GM19468 (cell line): Measurements from ENCODE around the gene ZP4.
"Not testable (repeated sequence)": the region's sequence is repeated elsewhere in the genome, so short reads cannot be mapped to it uniquely, and the experiment has no call there.

Source experiments
- ATAC-seq: cut with Tn5 transposase; IDR thresholded peaks from one replicate; pipeline ENCODE4 v1.9.1; 2021; ENCODE audit warnings: mild to moderate bottlenecking, moderate library complexity, moderate number of reproducible peaks; ENCODE audit not compliant: unreplicated experiment; ENCODE audit errors: extremely low read depth

Gene ZP4

DNA sequence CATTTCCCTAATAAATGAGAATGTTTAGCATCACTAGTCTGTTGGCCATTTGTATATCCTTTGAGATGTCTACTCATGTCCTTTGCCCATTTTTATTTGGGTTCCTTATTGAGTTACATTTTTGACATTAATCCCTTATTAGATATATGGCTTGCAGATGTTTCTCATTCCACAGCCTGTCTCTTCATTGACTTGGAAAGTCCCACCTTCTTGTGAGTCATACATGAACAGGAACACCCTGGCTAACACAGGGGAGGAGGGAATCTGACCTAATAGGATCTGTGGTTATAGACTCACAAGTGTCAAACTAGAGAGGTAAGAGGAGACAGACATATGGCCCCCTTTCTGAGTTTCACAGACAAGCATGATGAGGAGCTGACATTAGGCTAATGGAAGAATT, 11.5 kb downstream of the ZP4 start:
- ATAC-seq = no peak

DNA sequence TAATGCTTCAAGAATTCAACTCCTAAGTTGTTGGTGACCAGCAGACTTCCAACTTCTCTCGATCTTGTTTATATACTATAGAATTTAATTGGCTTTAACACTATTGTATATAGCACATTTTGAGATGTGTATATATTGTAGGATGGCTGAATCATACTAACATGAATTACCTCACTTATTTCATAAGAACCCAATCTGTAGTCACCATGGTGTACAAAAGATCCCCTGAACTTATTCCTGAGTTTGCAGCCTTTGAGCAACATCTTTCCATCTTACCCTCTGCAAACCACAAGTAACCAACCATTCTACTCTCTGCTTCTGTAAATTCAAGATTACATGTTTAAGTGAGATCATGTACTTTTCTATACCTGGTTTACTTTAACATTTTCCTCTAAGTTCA, 12.3 kb downstream of the ZP4 start:
- ATAC-seq = no peak

DNA sequence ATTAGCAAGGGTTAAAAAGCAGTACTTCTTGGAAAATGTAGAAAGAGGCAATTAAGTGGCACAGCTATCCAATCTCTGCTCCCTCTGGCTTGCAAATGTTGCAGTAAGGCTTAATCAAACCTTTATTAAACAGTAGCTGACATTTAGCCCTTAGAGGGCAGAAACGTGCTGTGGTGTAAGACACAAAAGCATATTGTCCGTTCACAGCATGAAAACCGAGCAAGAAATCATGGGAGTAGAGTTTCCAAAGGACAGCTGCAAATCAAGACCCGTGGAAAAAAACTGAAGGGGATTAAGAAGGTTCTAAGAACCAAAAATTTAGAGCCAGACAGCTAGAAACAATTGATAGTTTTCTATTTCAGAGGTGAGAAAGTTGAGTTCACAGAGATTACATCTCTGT, 13.1 kb downstream of the ZP4 start:
- no peak for ATAC-seq

DNA sequence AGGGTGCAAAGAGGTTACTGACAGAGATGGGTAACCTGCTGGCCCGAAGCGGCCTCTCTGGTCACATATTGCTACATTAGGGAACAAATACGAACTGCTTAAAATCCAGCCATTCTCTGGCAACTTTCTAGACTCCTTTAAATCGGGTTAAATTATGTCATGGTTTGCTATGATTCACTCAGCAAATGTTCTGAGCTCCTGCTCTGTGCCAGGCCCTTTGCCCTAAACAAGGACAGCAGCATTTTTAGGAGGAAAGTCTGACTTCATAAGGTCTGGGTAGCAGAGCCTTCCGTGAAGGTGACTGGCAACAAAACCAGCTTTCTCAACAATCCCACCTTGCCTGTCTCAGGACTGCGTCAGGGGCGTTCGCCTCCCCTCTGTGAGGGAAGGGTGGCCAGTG, 15.4 kb downstream of the ZP4 start:
- no peak for ATAC-seq

DNA sequence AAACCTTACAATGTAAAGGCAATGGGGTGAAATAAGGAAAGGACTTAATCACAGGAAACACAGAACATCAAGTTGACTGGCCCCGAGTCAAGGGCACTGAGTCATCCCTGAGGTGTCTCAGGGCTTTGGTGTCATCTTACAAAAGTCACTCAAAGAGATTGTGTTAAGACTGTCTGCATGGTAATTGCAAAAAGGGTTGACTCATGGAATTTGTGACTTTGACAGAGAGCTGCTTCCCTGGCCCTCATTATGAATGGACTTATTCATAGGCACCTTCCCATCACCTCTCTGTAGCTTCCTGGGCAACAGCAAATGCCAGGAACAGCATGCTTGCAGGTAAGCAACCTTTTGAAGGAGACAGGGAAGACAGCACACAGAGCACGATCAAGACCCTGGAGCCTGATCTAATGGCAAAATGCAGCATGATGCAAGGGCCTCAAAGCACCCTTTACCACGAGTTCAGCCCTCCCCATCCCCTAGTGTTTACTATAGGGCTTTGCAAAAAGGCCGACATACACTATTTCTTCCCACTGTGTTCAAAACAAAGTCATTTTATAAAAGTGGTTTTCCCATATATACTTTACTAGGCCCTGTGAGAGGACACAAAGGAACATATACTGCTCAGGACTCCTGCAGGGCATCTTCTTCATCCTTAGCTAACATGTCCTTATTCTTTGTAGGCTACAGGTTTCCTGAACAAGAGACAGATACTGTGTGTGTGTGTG, 17.1 kb downstream of the ZP4 start:
- ATAC-seq = no peak

DNA sequence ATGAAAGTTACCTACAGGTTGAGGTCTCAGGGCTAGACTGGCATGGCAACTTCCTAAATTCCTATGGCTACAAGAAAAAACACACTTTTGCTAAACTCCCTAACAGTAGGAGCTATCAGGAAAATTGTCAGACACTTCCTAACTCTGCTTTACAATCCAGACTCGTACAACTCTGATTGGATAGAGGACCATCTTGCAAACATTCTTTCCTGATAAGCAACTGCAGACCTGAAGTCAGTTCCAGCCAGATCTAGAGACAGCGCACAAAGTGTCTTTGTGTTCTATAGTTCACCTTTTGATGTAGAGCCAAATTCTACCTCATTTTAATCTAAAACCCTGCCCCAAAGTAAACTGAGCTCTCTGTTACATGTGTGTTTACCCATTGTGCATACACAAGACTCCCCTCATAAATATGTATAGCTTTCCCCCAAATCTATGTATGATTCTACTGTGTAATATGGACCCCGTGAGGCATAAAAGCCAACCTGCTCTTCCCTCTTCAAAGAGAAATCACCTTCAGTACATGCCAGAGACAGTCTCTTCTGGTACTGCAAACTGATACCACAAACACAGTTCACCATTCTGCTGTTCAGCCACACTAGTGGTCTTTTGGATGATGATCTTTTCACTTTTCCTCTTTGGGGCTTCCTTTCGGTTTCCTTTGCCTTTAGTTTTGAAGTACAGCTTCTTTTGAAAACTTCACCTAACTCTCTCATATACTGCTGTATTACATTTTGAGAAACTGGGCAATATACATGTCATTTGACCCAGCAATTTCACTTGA, 21.7 kb downstream of the ZP4 start:
- ATAC-seq = no peak

DNA sequence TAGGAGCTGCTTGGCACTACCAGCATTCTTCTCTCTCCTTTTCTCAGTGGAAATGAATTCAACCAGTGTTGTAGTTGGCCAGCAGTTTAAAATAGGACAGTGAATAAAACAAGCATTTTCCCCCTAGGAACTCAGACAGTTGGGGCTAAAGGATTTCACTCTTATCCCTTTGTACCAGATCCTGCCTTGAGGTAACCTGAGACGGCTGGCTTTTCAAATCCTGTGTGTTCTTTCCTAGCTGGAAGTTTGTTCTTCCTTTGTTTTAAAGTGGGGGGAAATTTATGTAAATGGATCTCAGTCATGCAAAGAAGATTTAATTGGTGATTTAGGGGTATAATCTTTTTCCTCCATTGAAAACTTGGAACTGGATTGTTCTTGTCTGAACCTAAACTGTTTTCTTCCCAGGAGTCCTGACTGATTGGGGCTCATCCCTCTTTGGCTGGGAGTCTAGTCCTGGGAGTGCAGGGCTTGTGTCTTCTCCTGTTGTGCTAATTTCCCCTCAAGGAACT, 23.3 kb downstream of the ZP4 start:
- ATAC-seq = no peak

DNA sequence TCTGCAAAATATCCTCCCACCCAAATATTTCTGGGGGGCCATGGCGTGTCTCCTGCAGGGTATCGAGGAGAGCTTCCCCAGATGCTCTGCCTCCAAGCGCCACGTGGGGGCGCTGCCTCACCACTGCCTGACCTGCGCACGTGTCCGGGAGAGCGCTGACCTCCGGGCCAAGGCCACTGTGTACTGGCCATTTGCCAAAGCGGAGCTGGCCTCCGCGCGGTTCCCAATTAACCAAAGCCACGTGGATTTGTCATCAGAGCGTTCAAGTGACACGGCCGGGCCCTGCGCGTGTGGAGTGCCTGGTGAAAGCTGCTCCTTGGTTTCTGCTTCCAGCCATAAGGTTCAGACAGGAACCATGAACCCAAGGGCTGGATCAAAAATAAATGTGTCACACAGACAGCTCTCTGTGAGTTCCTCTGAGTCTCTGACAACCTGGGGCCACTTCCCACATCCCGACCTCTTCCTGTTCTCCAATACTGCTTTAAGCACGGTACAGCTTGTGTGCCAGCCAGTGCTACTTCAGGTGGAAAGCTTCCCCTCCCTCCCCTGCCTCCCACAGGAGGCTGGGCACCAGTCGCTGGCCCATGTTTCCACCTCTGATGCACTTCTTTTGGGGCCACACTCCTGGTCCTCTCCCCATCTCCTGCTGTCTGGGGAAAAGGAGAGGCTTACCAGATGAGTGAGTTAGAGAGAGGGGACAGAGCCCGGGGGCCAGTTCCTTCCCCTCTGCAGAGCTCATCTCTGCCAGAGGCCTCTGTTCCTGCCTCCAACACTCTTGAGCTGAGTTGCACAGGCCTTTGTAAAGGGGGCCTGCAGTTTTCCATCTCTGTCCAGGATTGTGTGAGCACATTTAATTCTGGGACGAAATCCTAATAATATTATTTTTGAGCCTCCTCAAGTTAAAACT, 26.1 kb downstream of the ZP4 start:
- peak; percentile 62 for ATAC-seq

DNA sequence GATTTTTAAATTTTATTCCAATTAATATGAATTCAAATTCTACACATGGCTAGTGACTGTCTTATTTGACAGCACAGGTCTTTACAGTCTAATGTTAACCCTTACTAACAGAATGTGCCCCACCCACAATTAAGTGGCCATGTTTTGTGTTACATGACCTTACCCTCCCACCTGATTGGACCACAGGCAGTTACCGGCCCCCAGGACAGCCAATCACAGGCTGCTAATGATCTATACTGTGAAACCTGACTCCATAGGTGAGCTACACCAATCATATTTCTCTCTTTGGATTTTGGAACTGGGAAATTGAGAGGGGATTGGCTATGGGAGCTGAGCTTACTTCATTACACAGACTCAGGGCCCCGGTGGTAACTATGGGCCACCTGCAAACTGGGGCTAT, 27.5 kb downstream of the ZP4 start:
- ATAC-seq = no peak

DNA sequence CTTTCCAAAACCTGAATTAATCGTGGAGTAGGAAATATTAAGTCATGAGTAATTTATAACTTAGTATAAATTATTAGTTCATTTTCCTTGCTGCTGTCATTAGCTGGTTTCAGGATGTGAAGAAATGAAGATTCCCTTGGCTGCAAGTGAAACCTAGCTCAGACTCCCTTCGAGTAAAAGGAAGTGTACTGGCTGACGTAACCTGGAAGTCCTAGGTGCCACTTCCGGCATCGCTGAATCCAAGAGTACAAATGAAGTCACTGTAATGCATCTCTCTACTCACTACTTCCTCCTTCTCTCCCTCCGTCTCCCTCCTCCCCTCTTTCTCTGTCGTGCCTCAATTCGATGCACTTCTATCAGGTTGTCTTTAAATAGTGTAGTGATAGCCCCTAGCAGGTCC, 28.8 kb downstream of the ZP4 start:
- no peak for ATAC-seq

DNA sequence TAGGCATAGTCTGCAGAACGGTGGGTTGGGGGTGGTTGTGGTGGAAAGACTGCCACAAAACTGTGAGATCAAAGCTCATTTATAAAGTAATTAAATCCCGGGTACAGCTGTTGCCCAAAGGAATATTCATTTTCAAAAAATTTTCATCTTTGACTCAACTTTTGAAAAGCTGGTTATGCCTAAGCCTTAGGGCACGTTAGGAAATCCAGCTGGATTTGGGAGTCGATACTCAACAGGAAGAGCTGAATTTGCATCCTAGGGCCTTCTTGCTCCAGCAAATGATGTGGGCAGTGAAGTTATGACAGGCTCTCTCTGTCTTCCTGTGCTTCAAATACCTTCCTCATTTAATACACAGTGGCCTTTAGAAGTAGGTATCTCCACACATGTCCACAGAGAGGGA, 31.7 kb downstream of the ZP4 start:
- no peak for ATAC-seq

DNA sequence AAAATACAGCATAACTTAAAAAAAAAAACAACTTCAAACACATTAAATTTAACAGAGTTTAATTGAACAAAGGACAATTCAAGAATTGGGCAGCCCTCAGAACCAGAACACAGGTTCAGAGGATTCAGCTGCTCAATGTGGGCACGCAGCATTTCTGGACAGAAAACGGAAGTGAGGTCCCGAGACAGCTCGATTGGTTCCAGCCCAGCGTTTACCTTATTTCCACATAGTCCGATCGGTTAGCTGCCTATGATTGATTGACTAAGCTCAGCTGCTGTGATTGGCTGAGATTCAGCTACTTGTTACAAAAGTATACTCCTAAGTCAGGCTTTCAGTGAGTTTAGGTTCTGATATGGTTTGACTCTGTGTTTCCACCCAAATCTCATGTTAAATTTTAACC, 33.3 kb downstream of the ZP4 start:
- ATAC-seq = no peak

DNA sequence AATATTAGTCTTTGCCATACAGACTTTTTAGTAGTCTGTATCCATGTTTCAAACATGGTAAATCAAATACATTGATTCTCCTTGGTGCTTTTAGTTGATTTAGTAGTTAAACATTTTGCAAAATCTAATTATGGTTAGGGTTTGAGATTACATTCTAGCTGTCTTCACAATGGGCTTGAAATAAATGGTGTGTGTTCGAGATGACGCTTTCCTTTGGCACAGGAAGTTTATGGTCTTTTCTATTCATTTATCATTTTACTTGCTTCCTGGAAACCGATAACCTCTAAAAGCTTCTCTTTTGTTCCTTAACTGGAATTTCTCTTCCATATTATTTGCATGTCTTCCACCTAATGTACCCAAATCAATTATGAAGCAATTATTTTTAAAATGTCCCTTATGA, 38.4 kb downstream of the ZP4 start:
- no peak for ATAC-seq

DNA sequence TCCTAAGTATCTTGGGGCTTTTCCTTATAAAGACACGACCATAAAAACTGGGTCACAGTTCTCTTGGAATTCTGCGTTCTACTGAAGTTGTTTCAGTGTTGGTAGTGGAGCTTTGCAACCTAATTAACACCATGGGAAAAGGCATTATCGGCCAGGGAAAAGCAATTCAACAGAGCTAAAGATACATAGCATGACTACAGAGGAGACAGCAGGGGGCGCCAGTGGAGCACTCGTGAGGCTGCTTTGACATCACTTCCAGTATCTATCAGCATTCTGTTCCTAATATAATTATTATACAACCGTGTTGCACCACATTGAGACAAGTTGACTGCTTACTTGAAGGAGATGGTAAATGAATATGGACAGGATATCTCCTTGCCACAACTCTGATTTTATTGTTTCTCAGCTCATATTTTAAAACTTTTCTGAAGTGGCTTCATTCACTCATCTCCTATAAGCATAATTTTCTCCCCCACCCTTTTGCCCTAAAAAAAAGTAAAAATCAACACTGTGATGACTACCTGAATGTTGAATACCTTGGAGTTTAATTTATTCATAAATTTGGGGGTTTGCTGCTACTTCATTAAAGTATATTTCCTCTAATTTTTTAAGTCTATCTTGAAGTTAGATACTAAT, 39.4 kb downstream of the ZP4 start:
- no peak for ATAC-seq

DNA sequence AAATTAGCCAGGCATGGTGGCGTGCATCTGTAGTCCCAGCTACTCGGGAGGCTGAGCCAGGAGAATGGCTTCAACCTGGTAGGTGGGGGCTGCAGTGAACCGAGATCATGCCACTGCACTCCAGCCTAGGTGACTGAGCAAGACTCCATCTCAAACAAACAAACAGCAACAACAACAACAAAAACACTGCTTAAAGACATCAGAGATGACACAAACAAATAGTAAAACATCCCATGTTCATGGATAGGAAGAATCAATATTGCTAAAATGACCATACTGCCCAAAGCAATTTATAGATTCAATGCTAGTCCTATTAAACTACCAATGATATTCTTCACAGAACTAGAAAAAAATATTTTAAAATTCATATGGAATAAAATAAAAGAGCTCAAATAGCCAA, 47.2 kb downstream of the ZP4 start:
- ATAC-seq = not testable (repeated sequence)

DNA sequence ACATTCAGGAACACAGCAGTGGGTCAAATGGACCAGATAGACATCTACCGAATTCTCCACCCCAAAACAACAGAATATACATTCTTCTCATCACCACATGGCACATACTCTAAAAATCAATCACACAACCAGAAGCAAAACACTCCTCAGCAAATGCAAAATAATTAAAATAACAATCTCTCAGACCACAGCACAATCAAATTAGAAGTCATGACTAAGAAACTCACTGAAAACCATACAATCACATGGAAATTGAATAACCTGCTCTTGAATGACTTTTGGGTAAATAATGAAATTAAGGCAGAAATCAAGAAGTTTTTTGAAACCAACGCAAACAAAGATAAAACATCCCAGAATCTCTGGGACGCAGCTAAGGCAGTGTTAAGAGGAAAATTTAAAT, 49.2 kb downstream of the ZP4 start:
- ATAC-seq = no peak

DNA sequence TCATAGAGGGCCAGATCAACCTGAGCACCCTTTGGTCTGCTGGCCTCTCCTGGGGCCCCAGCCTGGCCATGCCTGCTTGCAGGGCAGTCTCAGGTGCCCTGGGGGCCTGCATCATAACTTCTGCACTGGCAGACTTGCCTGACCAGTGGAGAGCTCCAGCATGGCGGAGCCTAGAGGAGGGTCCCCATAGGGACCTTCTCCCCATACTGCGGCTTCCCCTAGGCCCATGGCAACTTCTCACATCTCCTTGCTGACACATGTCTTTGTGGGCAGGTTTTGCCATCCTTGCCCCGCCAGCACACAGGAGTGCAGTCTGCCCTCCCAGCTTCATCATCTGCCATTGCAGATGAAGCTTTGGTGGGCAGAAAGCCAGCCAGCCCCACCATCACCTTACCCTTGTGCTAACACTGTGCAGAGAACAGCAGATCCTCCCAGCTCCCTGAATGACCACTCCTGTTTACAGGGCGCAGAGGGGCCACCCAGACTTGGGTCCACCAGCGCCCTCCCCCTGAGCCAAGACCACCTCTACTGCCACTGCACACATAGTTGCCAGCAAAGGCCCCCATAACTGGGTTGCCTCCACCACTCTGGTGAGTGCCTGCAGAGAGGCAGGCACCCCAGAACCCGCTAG, 51.7 kb downstream of the ZP4 start:
- ATAC-seq = no peak

DNA sequence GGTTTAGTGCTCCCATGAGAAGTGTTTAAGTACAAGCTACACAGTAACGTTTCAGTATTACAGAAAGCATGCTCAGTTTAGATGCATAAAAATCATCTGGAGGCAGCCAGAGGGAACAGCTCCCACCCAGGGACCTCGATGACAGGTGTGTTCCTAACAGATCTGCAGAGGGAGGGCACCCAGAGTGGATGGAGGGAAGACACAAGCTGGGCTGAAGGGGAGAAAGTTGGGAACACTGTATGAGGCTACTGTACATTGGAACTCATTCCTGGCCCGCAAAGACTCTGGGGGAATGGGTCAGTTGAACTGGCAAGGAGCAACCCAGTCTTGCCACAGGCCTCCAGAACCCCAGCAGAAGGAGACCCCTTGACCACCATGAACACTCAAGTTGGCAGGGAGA, 52.4 kb downstream of the ZP4 start:
- ATAC-seq = no peak

DNA sequence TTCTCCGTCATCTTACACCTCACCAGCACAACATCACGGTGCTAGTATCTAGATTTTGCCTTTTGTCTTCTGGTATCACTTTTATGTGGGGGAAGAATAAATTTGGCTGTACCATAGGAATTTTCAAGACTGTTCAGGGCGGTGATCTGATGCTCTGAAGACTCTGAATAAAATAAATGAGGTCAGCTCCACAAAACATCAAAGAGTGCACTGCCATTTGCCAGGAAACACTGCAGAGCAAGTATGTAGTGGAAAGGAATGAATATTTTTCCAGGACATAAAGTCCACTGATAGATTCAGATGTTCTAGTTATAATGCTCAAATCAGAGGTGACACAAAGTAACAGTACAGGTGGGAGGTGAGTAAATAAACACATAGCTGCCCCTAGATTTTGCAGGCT, 56.3 kb downstream of the ZP4 start:
- ATAC-seq = no peak

DNA sequence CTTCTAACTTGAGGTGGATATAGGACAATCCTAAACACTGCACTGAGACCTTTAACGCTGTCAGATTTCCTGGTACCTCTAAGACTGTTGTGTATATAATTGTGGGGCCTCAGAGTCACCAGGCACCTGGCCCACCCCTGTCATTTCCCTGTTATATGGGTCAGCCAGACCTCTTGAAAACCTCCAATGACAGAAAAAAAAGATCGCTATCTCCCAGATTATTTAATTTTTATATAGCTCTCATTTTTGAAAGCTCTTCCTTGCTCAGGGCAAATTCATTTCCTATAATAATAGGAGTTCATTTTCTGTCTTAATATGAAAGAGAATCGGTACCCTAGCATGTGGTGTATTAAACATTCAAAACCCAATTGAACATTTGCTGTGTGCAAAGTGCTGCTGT, 56.7 kb downstream of the ZP4 start:
- ATAC-seq = no peak
